ENCODE measurements around the gene GRIN2A.

GRIN2A gene

DNA sequence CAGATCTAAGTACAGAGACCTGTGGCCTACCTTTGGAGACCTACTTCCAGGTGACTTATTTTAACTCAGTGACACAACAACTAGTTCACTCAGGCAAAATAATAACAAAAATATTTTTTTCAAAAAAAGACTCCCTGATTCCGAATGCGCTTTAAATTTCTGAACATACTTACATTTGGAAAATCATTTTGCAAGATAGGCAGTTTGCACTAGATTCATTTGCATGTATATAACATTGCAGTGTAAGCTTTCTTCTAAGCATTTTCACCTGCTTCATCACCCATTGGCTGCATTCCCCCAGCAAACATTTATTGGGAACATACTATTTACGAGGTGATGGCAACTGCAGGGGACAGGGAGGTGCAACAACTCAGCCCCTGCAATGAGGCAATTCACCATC is 166.8 kb downstream of the GRIN2A start:
- no peak overlapping the region for H3K9ac ChIP-seq (ENCODE audit: low read length in 2 of 2)
- no peak overlapping the region for H3K4me3 ChIP-seq (ENCODE audit: low read length in 2 of 2)
- no peaks in the 10 kb centered on the region for H3K9me3 ChIP-seq (ENCODE audit: control insufficient read depth in 2 of 2, low read length in 2 of 2)
- H3K27ac ChIP-seq (ENCODE audit: low read length): no peak overlapping the region
- H3K36me3 ChIP-seq (ENCODE audit: control insufficient read depth in 2 of 2, insufficient read depth in 2 of 2, low read length in 2 of 2): no peaks in the 10 kb centered on the region
- no peaks in the 10 kb centered on the region for H3K4me1 ChIP-seq (ENCODE audit: control insufficient read depth, insufficient read depth, low read length)
- H3K27me3 ChIP-seq (ENCODE audit: control insufficient read depth in 1 of 2, insufficient read depth in 2 of 2, low read length in 2 of 2): no peaks in the 10 kb centered on the region

DNA sequence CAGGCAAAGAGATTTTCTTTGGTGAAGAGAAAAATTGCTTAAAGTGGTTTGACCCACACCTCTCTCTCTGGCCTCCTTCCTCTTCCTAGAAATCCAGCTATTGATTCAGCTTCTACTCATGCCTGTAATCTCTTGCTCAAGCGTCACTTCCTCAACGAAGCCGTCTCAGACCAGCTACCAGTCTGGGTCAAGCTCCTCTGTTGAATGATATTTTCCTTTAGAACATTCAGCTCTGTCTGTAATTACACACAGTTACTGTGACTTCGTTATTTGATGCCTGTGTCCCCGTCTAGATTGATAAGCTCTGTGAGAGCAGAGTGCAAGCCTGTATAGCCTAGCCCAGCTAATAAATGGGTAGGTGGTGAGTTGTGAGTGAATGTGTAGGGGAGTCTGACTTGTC is 168.5 kb downstream of the GRIN2A start:
- no peak overlapping the region for H3K27ac ChIP-seq (ENCODE audit: low read length)

DNA sequence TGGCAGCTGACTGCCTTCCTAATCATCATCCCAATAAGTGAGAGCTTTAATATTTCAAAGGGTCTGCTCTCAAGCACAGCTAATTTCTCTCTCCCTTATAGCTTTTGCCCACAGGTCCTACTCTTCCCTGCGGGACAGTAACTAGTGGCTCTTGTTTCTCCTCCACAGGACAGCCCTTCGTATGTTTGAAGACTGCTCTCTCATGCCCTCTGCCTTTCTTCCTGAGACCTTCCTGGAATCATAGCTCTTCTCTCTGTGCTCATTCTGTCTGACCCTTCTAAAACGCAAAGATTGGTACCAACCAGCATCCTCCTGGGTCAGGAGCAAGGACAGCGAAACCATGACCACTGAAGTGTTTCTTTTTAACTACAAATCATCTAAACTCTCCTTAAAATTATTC is 168.9 kb downstream of the GRIN2A start:
- Histone ChIP-seq H3K27me3 (ENCODE audit: control insufficient read depth in 1 of 2, insufficient read depth in 2 of 2, low read length in 2 of 2) (no peaks in the 10 kb centered on the region), H3K9me3 (ENCODE audit: control insufficient read depth in 2 of 2, low read length in 2 of 2) (no peaks in the 10 kb centered on the region), H3K27ac (ENCODE audit: low read length) (no peak overlapping the region), H3K9ac (ENCODE audit: low read length in 2 of 2) (no peak overlapping the region), H3K4me3 (ENCODE audit: low read length in 2 of 2) (no peak overlapping the region), H3K36me3 (ENCODE audit: control insufficient read depth in 2 of 2, insufficient read depth in 2 of 2, low read length in 2 of 2) (no peaks in the 10 kb centered on the region), H3K4me1 (ENCODE audit: control insufficient read depth, insufficient read depth, low read length) (no peaks in the 10 kb centered on the region)

More for the DNA sequence above, 168.5 kb downstream of the GRIN2A start:
- Histone ChIP-seq H3K4me1 (ENCODE audit: control insufficient read depth, insufficient read depth, low read length) (no peaks in the 10 kb centered on the region), H3K9ac (ENCODE audit: low read length in 2 of 2) (no peak overlapping the region), H3K4me3 (ENCODE audit: low read length in 2 of 2) (no peak overlapping the region), H3K27me3 (ENCODE audit: control insufficient read depth in 1 of 2, insufficient read depth in 2 of 2, low read length in 2 of 2) (no peaks in the 10 kb centered on the region), H3K9me3 (ENCODE audit: control insufficient read depth in 2 of 2, low read length in 2 of 2) (no peaks in the 10 kb centered on the region), H3K36me3 (ENCODE audit: control insufficient read depth in 2 of 2, insufficient read depth in 2 of 2, low read length in 2 of 2) (no peaks in the 10 kb centered on the region)

DNA sequence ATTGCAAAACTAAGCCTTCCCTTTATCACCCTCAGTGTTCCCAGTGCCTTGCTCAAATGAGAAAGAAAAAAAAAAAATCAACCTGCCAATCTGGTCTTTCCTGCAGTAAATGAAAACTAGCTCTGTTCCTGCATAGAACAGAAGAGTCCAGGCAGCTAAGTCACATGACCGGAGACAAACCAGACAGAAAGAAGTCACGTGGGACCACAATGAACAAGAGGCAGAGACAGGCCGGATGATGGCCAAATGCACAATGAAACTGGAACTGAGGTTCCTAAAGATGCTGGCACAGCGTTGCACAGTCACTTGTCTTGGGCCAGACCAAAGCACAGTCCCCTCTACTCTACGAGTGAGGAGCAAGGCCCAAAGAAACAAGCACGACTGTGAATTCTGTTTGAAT is 172.5 kb downstream of the GRIN2A start:
- no peaks in the 10 kb centered on the region for H3K9me3 ChIP-seq (ENCODE audit: control insufficient read depth in 2 of 2, low read length in 2 of 2)
- H3K4me3 ChIP-seq (ENCODE audit: low read length in 2 of 2): no peak overlapping the region
- H3K27ac ChIP-seq (ENCODE audit: low read length): no peak overlapping the region
- no peaks in the 10 kb centered on the region for H3K4me1 ChIP-seq (ENCODE audit: control insufficient read depth, insufficient read depth, low read length)
- H3K9ac ChIP-seq (ENCODE audit: low read length in 2 of 2): no peak overlapping the region
- H3K27me3 ChIP-seq (ENCODE audit: control insufficient read depth in 1 of 2, insufficient read depth in 2 of 2, low read length in 2 of 2): no peaks in the 10 kb centered on the region
- no peaks in the 10 kb centered on the region for H3K36me3 ChIP-seq (ENCODE audit: control insufficient read depth in 2 of 2, insufficient read depth in 2 of 2, low read length in 2 of 2)

DNA sequence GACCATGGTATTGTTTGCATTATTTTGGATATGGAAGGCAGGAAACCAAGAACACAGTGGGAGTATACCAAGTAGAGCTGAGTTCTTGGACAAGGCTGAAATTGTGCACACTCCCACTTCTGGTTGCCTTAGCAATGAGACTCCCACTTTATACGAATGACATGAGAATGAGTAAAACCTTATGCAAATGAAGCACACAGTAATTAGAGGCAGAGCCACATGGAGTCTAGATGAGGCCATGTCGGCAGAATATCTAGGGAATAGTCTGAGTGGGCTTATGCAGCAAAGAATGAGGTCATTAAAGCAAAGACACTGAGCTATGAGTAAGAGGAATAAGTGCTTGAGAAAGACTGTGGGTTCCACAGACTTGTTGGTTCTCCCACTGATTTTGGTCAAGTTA is 178.7 kb downstream of the GRIN2A start:
- no peak overlapping the region for H3K27ac ChIP-seq (ENCODE audit: low read length)
- no peak overlapping the region for H3K4me3 ChIP-seq (ENCODE audit: low read length in 2 of 2)
- H3K4me1 ChIP-seq (ENCODE audit: control insufficient read depth, insufficient read depth, low read length): no peaks in the 10 kb centered on the region
- no peaks in the 10 kb centered on the region for H3K27me3 ChIP-seq (ENCODE audit: control insufficient read depth in 1 of 2, insufficient read depth in 2 of 2, low read length in 2 of 2)
- no peaks in the 10 kb centered on the region for H3K36me3 ChIP-seq (ENCODE audit: control insufficient read depth in 2 of 2, insufficient read depth in 2 of 2, low read length in 2 of 2)
- no peak overlapping the region for H3K9ac ChIP-seq (ENCODE audit: low read length in 2 of 2)
- H3K9me3 ChIP-seq (ENCODE audit: control insufficient read depth in 2 of 2, low read length in 2 of 2): no peaks in the 10 kb centered on the region

DNA sequence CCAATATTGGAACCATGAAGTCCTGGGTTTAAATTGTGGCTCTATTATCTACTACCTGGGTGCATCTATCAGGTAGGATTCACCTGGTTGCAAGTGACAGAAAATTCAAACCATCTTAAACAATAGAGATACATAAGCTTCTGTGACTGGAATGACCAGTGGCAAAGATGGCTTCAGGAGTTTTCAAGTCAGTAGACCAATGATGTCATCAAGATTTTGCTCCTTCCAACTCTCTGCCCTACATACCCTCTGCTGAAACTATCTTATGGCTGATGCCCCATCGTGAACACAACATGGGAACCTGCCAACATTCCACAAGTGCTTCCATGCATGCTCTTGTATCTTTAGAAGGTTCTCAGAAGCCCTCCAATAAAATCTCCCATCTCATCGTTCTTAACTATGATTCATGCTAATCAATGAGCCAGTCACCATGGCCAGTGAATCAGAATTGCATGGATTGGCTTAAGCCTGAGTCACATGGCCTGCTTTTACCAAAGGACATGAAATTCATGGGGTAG is 180.9 kb downstream of the GRIN2A start:
- Histone ChIP-seq H3K4me3 (ENCODE audit: low read length in 2 of 2) (no peak overlapping the region), H3K9me3 (ENCODE audit: control insufficient read depth in 2 of 2, low read length in 2 of 2) (no peaks in the 10 kb centered on the region), H3K9ac (ENCODE audit: low read length in 2 of 2) (no peak overlapping the region), H3K27ac (ENCODE audit: low read length) (no peak overlapping the region), H3K36me3 (ENCODE audit: control insufficient read depth in 2 of 2, insufficient read depth in 2 of 2, low read length in 2 of 2) (no peaks in the 10 kb centered on the region), H3K27me3 (ENCODE audit: control insufficient read depth in 1 of 2, insufficient read depth in 2 of 2, low read length in 2 of 2) (no peaks in the 10 kb centered on the region), H3K4me1 (ENCODE audit: control insufficient read depth, insufficient read depth, low read length) (no peaks in the 10 kb centered on the region)

DNA sequence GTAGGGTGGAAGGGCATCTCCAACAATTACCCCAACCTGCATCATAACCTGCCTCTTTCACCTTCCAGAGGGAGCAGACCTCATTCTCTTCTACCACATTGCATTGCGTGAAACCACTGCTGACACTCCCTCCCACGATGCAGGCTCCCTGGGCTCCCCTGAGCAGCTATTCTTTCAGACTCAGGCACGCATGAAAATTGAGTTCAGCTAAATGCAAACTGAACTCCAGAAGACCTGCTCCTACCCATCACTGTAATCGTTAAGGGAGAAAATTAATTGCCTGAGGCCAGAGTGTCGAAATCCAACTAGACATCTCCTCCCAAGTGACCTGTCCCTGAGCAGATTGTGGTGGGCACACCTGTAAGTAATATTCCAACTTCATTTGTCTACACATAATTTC is 186.0 kb downstream of the GRIN2A start:
- H3K9me3 ChIP-seq (ENCODE audit: control insufficient read depth in 2 of 2, low read length in 2 of 2): no peaks in the 10 kb centered on the region
- no peak overlapping the region for H3K27ac ChIP-seq (ENCODE audit: low read length)
- H3K9ac ChIP-seq (ENCODE audit: low read length in 2 of 2): no peak overlapping the region
- H3K4me1 ChIP-seq (ENCODE audit: control insufficient read depth, insufficient read depth, low read length): no peaks in the 10 kb centered on the region
- H3K27me3 ChIP-seq (ENCODE audit: control insufficient read depth in 1 of 2, insufficient read depth in 2 of 2, low read length in 2 of 2): no peaks in the 10 kb centered on the region
- no peak overlapping the region for H3K4me3 ChIP-seq (ENCODE audit: low read length in 2 of 2)
- H3K36me3 ChIP-seq (ENCODE audit: control insufficient read depth in 2 of 2, insufficient read depth in 2 of 2, low read length in 2 of 2): no peaks in the 10 kb centered on the region

DNA sequence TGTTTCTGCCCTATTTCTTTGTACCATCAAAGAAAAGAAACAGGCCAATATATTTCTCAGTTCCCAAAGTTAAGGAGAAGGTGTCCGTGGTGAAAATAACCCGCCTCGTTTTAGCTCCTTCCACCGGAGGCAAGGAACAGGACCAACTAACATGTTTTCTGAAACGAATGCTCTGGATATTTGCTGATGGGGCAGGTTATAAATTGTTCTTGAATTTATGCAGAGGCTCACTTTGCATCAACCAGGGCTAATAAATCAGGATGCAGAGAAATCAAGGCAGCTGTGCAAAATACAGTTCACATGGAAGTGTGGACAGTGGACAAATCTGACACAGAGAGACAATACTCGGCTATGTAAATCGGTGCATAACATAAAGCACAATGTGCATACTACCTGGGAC is 189.8 kb downstream of the GRIN2A start:
- Histone ChIP-seq H3K9me3 (ENCODE audit: control insufficient read depth in 2 of 2, low read length in 2 of 2) (no peaks in the 10 kb centered on the region), H3K27ac (ENCODE audit: low read length) (no peak overlapping the region), H3K9ac (ENCODE audit: low read length in 2 of 2) (no peak overlapping the region), H3K4me1 (ENCODE audit: control insufficient read depth, insufficient read depth, low read length) (no peaks in the 10 kb centered on the region), H3K4me3 (ENCODE audit: low read length in 2 of 2) (no peak overlapping the region), H3K36me3 (ENCODE audit: control insufficient read depth in 2 of 2, insufficient read depth in 2 of 2, low read length in 2 of 2) (no peaks in the 10 kb centered on the region), H3K27me3 (ENCODE audit: control insufficient read depth in 1 of 2, insufficient read depth in 2 of 2, low read length in 2 of 2) (no peaks in the 10 kb centered on the region)

DNA sequence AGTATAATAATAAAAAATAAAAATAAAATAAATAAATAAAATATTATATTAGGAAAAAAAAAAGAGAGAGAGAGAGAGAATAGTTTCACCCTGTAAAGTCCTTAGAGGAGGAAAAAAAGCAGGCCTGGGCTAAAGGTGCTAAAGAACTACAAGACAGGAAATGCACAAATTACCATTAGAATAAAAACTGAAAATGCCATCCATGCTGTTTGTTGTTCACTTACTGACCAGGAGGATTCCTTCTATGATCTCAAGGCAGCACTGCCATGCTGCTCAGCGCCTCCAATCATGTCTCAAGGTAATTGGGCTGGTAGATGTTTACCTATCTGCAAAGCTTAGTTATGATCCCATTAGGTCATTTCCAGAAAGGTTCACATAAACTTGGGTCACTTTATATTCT is 201.2 kb downstream of the GRIN2A start:
- no peak overlapping the region for H3K9ac ChIP-seq (ENCODE audit: low read length in 2 of 2)
- H3K27me3 ChIP-seq (ENCODE audit: control insufficient read depth in 1 of 2, insufficient read depth in 2 of 2, low read length in 2 of 2): no peaks in the 10 kb centered on the region
- no peak overlapping the region for H3K4me3 ChIP-seq (ENCODE audit: low read length in 2 of 2)
- H3K4me1 ChIP-seq (ENCODE audit: control insufficient read depth, insufficient read depth, low read length): no peaks in the 10 kb centered on the region
- no peak overlapping the region for H3K27ac ChIP-seq (ENCODE audit: low read length)
- no peaks in the 10 kb centered on the region for H3K36me3 ChIP-seq (ENCODE audit: control insufficient read depth in 2 of 2, insufficient read depth in 2 of 2, low read length in 2 of 2)
- H3K9me3 ChIP-seq (ENCODE audit: control insufficient read depth in 2 of 2, low read length in 2 of 2): no peaks in the 10 kb centered on the region

DNA sequence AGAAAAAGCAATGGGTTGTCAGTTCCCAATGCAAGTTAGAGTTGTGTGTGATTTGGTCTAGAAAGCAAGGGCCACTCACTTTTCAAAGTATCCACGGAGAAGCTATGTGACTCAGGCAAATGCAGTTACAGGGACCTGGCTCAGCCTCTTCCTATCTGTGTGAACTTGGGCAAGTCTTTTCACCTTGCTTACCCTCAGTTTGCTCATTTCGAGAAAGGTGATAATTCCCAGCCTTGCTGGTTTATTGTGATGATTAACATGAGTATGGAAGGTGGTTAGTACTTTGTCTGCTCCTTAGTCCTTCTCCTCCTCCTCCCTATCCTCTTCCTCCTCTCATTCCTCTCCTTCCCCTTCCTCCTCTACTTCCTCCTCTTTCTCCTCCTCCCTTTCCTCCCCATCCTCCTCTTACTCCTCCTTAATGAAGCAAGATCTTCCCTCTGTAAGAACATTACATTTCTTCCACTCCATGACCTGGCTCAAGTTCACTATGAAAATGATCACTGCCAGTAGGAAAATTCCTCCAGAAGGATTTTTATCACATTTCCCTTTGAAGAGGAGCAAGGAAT is 204.0 kb downstream of the GRIN2A start:
- H3K36me3 ChIP-seq (ENCODE audit: control insufficient read depth in 2 of 2, insufficient read depth in 2 of 2, low read length in 2 of 2): no peaks in the 10 kb centered on the region
- H3K4me3 ChIP-seq (ENCODE audit: low read length in 2 of 2): no peak overlapping the region
- no peaks in the 10 kb centered on the region for H3K9me3 ChIP-seq (ENCODE audit: control insufficient read depth in 2 of 2, low read length in 2 of 2)
- H3K27ac ChIP-seq (ENCODE audit: low read length): no peak overlapping the region
- H3K27me3 ChIP-seq (ENCODE audit: control insufficient read depth in 1 of 2, insufficient read depth in 2 of 2, low read length in 2 of 2): no peaks in the 10 kb centered on the region
- no peaks in the 10 kb centered on the region for H3K4me1 ChIP-seq (ENCODE audit: control insufficient read depth, insufficient read depth, low read length)
- H3K9ac ChIP-seq (ENCODE audit: low read length in 2 of 2): no peak overlapping the region

DNA sequence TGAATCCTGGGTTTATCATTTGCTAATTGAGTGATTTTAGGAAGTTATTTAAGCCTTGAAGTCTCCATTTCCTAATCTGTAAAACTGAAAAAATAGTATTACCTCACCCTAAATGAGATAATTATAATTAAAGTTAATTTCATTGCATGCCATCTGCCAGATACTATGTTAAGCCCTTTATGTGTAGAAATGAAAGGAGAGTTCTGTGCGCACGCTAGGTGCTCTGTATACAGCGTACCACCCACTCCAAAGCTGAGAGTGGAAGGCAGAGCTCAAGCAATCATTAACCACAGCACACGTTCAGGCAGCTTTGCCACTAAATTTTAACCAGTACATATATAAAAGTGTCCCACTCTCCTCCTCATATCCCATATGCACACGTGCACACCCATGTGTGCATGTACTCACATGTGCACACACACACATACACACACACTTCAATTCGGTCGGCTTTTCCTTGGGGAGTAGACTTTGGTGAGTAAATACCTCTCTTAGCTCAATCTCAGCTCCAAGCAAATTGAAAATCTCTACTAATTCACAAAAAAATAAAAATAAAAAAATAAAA is 204.8 kb downstream of the GRIN2A start:
- no peak overlapping the region for H3K9ac ChIP-seq (ENCODE audit: low read length in 2 of 2)
- H3K4me1 ChIP-seq (ENCODE audit: control insufficient read depth, insufficient read depth, low read length): no peaks in the 10 kb centered on the region
- no peak overlapping the region for H3K4me3 ChIP-seq (ENCODE audit: low read length in 2 of 2)
- H3K9me3 ChIP-seq (ENCODE audit: control insufficient read depth in 2 of 2, low read length in 2 of 2): no peaks in the 10 kb centered on the region
- H3K27ac ChIP-seq (ENCODE audit: low read length): no peak overlapping the region
- H3K36me3 ChIP-seq (ENCODE audit: control insufficient read depth in 2 of 2, insufficient read depth in 2 of 2, low read length in 2 of 2): no peaks in the 10 kb centered on the region
- H3K27me3 ChIP-seq (ENCODE audit: control insufficient read depth in 1 of 2, insufficient read depth in 2 of 2, low read length in 2 of 2): no peaks in the 10 kb centered on the region

Data from stomach smooth muscle (tissue), 2 donors.